Ramos (cell line): Measurements from ENCODE around the gene SPATA3.
"Not testable (repeated sequence)": the region's sequence is repeated elsewhere in the genome, so short reads cannot be mapped to it uniquely, and the experiment has no call there.

Experiments
- in situ Hi-C: fragments of 300-500 bp; cut with MboI; formaldehyde crosslinking; loops from one replicate; pipeline ENCODE4 v1.14.3; 2022; ENCODE audit warnings: low sequenced_read_pairs; ENCODE audit not compliant: unreplicated experiment

The SPATA3 gene

DNA sequence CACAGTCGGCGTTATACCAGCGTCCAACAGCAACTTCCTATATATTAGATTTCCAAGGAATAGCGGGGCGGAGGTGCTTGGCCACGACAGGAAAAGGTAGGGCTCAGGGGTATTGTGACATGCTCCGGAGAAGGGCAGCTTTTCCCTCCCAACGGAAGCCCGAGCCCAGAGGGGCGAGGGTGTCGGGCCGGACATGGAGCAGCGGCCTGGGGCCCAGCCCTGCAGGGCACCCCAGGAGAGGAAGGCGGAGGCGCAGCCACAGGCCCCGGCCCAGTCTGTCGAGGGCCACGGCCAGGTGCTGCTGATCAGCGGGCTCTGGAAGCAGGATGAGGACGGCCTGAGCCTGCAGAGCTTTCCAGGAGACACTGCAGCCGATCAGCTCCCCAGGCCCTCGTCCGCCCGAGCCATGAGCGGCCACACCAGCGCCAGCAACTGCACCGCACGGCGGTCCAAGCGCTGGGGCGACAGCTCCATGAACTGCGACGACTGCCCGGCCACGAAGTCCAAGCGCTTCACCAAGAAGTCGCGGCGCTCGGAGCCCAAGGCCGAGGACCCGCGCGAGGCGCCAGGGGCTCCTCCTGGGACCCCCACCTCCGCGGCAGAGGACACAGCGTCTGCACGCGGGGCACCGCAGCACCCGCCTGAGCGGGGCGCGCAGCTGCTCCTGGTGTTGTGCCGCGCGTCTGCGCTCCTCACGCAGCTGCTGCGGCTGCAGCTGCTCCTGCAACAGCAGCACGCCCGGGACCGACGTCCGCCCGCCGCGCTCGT is 5.6 kb upstream of the SPATA3 start:
- in situ Hi-C loops = no loop called here

DNA sequence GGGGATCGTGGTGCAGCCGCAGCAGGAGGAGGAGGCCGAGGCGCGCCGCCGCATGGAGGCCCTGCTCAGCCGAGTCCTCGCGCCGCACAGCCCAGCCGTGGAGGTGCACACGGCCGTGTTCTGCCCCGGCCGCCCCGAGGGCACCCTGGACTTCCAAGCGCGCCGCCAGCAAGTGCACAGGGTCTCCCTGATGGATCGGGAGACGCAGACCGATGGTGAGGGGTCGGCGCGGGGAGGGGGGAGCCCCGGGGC is 5.1 kb upstream of the SPATA3 start:
- in situ Hi-C loops = no loop called here

DNA sequence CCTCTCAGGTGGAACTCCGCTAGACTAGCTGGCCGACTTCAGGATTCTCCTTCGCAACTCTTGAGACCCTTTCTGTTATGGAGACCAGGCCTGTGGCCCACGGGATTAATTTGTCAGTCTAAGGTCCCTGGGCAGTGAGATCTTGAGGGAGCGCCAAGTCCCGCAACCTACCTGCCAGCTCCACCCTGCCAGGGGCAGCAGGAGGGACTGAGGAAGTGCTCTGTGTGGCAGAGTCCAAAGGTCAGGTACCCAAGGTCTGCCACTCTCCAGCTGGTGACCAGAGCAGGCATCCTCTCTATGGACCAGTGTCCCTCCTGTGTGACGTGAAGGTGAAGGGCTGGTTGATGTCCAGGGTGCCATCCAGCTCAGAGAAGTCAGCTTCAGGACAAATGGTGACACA is 4.3 kb upstream of the SPATA3 start:
- in situ Hi-C loops = no loop called here

DNA sequence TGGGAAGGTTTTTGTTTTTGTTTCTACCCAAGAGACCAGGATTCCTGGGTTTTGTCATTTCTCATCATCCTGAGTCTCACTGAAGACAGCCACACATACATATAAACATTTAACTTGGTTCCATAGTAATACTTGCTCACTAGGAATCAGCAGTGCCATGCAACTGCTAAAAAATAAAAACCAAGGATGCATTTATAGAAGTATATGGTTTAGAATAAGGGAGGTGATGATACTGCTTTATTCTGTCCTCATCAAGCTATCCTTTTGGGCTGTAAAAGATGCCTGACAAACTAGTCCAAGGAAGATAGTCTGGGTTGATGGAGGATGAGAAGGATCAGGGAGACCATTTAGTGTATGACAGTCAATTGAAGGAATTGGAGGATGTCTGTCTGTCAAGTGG is 740 bp downstream of the SPATA3 start:
- in situ Hi-C loops = no loop called here

DNA sequence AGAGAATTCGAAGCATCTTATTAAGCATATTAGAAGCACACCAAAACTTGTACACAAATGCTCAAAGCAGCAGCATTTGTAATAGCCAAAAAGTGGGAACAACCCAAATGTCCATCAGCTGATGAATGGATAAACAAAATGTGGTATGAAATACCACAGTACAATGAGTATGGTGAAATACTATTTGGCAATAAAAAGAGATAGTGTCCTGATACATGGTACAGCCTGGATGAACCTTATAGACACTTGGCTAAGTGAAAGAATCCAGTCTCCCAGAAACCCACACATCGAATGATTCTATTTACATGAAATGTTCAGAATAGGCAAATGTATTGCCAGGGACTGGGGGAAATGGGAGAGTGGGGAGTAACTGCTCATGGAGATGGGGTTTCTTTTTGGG is 3.0 kb downstream of the SPATA3 start:
- in situ Hi-C loops = no loop called here

DNA sequence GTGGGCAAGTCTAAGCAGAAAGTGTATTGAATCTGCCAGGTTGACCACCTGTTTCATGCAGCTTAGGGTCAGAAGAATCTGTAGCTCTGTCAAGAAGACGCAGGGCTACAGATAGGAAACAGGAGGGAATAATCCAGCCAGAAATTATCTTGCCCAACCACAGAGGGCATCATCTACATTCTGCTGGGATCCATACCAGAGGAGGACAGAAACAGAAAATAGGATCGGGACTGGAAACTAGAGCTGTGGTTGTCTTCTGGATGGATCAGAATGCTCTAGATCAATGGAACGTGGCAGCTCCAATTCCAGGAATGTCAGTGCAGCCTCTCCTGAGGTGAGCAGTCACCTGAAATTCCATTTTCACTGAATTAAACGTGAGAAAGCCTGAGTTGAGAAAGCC is 3.6 kb downstream of the SPATA3 start:
- in situ Hi-C loops = no loop called here

DNA sequence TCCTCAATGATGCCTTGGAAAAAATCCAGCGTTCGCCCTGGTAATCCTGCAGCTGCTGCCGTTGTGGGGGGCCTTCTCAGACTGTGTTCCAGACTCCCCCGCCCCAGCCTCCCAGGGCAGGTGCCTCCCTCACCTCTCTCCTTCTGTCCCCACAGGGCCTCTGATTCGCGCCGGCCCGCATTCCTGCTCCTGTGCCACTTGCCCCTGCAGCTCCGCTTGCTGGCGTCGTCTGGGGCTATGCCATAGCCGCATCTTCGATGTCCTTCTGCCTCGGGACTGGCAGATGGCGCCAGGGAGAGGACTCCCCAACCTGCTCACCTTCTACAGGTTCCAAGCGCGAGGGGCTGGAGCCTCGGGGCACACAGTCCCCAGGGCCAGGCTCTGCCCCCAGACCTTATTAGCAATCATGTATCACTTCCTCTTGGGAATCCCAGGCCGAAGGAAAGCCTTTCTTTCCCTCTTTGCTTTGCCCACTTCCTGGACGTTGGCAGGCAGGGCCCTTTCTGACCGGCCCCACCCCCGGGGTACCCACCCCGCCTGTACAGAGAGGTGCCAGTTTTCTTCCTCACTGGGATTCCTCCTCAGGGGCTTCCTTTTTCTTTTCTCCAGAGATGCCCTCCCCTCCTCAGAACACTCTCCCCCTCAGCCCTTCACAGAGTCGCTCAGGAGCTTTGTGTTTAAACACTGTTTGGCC is 4.4 kb downstream of the SPATA3 start:
- in situ Hi-C loops = no loop called here

DNA sequence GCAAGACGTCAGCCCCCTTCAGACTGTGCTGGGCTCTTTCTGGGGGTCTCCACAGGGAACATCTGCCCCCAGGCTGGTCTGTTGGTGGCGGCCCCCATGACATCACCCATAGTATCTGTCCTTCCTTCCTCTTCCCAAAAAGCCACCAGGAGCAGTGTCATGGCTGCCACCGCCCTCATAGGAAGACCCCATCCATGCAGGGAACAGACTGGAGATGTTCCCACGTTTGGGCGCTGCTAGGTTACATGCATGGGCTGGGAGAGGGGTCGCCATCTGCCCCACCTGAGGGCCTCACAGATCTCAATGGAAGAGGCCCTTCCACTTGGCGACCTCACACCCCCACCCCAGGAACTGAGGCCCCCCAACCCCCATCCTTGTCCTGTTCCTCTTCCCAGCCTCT is 5.1 kb downstream of the SPATA3 start:
- in situ Hi-C loops = no loop called here

DNA sequence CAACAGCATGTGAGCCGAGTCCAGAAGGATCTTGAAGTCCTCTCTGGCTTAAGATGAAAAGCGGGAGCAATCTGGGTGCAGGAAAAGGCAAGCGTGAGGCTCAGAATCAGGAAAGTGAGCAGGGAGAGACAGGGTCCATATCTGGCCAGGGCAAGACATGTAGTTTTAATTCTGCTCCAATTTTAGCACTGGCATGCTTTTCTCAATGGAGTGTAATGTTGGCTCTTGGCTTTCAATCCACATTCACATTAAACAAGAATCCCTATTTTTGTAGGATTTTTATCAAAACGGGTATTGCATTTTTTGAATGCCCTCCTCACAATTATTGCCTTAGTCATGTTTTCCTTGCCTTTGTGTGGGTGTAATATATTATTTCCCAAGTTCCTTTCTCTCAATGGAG is 6.0 kb downstream of the SPATA3 start:
- in situ Hi-C loops = no loop called here

DNA sequence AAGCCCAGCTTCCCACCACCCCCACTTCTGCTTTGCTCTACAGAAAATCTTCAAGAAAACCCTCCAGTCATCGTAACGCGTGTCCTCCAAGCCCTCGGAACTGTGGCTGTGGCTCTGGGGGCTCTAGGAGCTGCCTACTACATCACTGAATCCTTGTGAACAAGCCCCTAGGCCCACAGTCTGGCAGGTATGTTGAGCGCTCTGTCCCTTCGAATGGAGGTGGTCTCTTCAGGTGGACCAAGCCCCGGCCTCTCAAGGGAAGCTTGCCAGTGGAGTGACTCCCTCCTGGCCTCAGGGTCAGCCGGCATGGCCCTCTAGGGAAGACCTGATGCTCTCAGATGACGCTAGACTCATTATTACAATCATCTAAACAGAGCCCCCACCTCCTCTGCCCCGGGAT is 6.7 kb downstream of the SPATA3 start:
- in situ Hi-C loops = no loop called here

DNA sequence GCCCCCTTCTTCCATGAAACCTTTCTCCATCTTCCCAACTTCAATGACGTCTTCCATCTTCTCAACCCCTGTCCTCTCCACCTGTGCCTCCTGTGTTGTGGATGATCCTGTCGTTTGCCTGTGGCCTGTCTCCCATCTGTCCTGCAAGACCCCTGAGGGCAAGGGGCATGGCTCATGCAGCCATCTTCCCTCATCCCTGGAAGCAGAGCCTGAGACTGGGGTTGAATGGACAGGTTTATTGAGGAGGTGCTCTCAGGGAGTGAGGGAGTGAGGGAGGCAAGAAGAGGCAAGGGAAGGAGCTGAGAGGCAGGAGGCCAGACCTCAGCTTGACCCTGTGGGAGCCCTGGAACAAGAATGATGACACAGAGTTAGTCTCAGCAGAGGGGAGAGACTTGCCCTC is 7.3 kb downstream of the SPATA3 start:
- in situ Hi-C loops = no loop called here

DNA sequence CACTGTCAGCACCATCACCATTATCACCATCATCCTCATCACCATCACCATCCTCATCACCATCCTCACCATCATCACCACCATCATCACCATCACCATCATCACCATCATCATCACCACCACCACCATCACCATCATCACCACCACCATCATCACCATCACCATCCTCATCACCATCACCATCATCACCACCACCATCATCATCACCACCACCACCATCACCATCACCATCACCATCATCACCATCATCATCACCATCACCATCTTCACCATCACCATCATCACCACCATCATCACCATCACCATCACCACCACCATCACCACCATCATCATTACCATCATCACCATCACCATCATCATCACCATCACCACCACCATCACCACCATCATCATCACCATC is 9.0 kb downstream of the SPATA3 start:
- in situ Hi-C loops = not testable (repeated sequence)

DNA sequence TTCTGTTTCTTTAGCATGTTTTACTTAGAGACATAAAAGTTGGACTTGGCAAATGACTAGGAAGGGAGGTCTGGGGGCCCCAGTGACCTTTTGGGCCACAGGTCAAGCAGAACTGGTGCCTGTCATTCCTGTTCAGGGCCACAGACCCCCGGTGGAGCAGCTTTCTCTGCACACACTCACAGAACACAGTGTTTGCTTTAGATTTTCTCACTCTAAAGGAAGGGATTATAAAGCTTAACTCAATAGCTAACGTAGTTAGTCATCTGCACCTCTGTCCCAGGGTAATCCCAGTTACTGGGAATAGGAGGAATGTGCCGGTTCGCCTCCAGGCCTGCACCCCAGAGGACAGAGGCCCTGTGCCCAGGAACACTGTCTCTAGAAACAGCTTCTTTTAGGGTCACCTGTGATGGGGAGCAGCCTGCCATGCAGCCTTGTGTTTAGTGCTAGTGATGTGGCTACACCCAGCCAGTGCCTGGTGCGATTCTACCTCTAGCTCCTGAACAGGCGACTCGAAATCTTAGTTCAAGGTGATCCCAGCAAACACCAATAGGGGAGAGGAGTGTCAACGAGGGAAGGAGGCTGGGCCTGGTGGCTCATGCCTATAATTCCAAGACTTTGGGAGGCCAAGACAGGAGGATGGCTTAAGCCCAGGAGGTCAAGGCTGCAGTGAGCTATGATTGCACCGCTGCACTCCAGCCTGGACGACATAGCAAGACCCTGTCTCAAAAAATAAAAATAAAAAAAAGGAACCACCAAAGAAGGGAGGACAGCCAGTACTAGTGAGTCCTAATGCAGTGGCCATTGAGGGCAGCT is 11.6 kb downstream of the SPATA3 start:
- in situ Hi-C loops = no loop called here

DNA sequence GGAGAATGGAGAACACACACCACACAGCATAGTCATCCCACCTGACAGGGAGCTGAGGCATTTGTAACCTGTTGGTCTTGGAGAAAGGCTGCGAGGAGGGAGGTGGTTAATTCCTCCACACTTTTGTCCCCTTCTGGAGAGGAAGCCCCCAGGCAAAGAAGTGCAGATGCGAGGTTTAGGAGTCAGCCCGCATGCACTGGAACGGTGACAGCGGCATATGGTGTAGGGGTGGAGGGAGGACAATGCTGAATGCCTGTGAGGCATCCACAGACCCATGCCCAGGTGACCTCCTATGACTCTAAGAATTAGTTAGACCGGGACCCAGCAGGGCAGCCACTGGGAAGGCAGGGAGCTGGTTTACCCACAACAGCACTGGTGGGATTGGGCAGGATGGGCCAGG is 12.2 kb downstream of the SPATA3 start:
- in situ Hi-C loops = no loop called here

DNA sequence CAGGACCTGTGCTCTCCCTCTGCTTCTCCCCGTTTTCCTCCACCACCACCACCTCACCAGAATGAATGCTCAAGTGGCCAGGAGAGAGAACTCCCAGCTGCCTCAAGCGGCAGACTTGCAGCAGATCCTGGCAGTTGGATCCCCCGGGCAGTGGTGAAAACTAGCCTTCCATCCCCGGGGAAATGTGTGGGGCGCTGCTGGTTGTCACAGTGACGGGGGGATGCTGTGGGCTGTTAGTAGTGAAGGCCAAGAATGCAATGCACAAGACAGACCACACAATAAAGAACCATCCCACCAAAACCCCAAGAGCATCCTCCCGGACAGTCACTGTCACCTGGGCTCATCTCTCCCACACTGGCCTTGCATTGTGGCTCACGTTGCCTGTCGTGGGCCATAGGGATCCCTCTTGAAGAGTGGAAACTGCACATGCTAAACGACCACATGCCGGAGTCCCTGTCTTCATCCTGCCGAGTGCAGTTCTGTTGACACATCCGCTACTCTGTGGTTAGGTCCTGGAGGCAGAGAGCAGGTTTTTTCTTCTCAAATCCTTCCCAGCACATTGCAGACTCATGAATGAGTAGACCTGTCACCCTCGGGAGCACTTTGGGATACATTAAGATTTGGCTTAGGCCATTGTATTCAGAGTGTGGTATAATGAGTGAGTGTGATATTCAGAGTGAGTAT is 13.5 kb downstream of the SPATA3 start:
- in situ Hi-C loops = no loop called here

DNA sequence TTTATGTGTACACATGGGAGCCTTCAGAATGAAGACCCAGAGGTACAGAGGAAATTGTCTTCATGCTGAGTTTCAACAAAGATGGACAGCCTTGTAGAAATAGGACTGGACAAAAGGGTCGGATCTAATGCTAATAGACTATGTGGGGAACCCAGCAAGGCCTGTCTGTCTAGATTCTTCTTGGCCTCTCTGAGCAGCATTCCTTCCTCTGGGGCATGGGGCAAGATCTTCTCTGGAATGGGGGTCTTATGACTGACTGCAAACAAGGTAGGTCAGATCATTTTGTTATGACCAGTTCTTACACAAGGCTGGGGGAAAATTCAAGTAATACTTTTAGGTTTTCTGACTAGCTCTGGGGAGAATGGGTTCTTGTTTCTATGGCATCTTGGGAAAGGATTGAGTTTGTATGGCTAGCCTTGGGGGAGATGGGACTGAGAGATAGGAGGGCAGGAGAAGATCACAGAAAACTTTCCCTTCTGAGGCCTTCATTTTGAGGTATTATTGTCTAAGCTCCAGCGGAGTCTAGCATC is 14.3 kb downstream of the SPATA3 start:
- in situ Hi-C loops = no loop called here

DNA sequence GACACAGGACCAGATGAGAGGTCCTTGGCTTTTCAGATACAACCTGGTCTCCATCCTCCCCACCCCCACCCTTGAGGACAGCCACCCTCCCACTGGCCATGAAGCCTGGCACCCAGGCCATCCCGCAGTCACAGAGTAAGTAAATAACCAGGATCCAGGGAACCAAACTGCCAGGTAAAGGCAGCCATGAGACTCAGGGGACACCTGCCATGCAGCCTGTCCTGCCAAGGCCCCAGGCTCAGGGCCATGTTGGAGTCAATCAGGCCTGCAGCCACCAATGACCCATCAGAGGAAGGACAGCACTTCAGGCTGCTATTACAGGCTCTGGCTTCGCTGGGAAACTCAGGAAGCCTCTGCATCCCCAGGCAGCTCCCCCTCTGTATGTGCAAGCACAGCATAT is 15.6 kb downstream of the SPATA3 start:
- in situ Hi-C loops = no loop called here

DNA sequence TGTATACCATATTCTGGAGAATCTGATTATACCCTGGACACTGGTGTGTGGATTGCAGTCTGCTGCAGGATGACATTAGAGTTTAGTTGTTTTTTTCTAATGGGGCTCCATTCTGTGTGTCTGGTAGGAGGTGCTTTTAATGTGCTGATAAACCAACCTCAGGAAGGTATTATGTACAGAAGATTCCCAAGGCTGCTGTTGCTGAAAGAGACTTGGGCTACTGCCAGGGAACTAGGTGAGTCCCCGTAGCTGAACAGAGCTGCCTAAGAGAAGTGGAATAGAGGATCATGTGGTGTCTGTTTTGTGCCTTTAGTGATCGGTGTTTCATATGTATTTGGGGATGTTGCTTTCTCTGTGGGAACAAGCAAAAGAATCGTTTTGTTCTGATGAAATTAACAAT is 16.5 kb downstream of the SPATA3 start:
- in situ Hi-C loops = no loop called here

DNA sequence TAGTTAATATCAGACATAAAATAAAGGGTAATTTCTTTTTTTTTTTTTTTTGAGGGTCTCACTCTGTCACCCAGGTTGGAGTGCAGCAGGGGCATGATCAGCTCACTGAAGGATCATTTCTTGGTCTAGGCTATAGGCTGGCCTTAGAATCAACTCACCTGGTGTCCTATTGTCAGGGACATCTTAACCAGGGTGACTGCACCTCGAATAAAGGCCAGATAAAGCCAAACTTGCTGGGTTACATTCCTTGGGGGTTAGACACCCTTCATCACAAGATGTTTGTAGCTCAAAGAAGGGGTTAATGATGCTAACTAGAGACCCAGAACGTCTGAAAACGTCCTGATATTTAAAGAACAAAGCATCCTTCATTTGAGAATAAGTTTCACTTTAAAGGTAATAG is 17.9 kb downstream of the SPATA3 start:
- in situ Hi-C loops = no loop called here

DNA sequence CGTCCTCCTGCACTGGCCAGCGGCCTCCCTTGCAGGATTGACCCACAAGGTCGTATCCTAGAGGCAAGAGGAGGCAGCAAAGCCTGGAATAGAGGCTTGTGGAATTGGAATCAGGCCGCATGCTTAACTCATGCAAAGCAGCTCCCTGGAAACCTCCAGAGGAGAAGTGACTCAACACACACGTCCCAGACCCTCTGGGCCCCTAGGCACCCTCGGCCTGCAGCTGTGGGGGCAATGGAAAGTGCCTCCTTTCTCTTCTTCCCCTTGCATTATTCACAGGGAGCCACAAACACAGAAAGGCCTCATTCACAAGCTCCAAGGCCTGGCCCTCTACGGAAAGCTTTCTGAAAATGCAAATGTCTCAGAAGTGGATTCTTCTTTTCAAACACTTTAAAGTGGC is 19.6 kb downstream of the SPATA3 start:
- in situ Hi-C loops = no loop called here

DNA sequence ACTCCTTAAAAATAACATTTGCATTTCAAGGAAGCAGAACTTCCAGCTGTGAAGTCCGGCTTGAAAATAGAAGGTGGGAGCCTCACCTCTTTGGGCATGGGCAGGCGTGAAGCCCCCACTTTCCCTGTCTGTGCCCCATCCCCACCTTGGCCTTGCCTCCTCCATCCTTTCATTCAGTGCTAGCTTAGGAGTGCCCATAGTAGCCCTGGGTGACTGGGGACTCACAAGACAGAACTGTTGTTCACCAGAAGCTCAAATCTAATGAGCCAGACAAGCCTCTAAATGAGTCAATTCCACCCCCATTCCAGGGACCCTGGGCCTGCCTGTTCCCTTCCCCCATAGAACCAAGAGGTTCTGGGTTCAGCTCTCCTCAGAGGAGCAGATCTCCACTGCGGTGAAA is 20.0 kb downstream of the SPATA3 start:
- in situ Hi-C loops = no loop called here
